Epithelial cell of proximal tubule (primary cell): ENCODE measurements around the gene ARHGAP40. TPM values are rescaled to one million over a fixed set of nuclear protein-coding genes. Genes with fewer than 3 reads are reported as not detected.
"Not testable (repeated sequence)": the region's sequence is repeated elsewhere in the genome, so short reads cannot be mapped to it uniquely, and the experiment has no call there.

Experiments
- DNase-seq: peaks from one replicate; pipeline ENCODE4 v3.0.0-alpha.2; 2011; ENCODE audit warnings: low read depth
- H3K4me3 ChIP-seq: 2 replicates; pipeline ENCODE4 v1.5.1; 2011; ENCODE audit warnings: low read depth, mild to moderate bottlenecking, low read length
- total RNA-seq: library from RNA; depleted of rRNA; stranded (reverse); fragments of >200 nt; gene quantifications from 2 replicates; pipeline ENCODE4 v1.2.3, GENCODE V29; 2015
- TF ChIP-seq, protein P1 (sequence below): conservative IDR thresholded peaks from 2 replicates; pipeline ENCODE4 v1.5.1; 2012; ENCODE audit warnings: low read depth, mild to moderate bottlenecking, low read length

The ARHGAP40 gene
- total RNA-seq, 1 donor from 2014 or later: 5.6 TPM

- no peak overlapping the region for H3K4me3 ChIP-seq
- no peak for DNase-seq
- TF ChIP-seq, protein P1, sequence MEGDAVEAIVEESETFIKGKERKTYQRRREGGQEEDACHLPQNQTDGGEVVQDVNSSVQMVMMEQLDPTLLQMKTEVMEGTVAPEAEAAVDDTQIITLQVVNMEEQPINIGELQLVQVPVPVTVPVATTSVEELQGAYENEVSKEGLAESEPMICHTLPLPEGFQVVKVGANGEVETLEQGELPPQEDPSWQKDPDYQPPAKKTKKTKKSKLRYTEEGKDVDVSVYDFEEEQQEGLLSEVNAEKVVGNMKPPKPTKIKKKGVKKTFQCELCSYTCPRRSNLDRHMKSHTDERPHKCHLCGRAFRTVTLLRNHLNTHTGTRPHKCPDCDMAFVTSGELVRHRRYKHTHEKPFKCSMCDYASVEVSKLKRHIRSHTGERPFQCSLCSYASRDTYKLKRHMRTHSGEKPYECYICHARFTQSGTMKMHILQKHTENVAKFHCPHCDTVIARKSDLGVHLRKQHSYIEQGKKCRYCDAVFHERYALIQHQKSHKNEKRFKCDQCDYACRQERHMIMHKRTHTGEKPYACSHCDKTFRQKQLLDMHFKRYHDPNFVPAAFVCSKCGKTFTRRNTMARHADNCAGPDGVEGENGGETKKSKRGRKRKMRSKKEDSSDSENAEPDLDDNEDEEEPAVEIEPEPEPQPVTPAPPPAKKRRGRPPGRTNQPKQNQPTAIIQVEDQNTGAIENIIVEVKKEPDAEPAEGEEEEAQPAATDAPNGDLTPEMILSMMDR: no peak
Observed at GRCh38 chr20:38586181-38586525, 15.5 kb upstream of the ARHGAP40 start.

- no peak overlapping the region for H3K4me3 ChIP-seq
- TF ChIP-seq, protein P1: no peak
- no peak for DNase-seq
Observed at GRCh38 chr20:38588303-38588702, 13.3 kb upstream of the ARHGAP40 start.

DNA sequence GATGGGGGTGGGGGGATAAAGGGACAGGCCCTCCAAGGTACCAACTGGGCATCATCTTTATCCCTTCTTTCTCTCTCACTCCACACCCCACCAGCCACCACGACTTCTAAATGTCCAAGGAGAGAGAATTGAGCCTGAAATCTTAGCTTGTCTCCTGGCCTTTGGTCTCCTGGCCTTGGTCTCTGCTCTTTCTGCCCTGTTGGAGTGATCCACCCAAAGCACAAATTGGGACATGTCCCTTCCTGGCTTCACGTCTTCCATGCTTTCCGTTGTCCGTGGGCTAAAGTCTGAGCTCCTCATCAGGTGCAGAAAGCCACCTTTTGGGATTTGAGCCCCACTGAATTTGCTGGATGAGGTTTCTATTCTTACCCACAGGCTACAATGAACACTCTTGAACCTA, 12.3 kb upstream of the ARHGAP40 start:
- DNase-seq: no peak
- no peak overlapping the region for H3K4me3 ChIP-seq
- TF ChIP-seq, protein P1: no peak

DNA sequence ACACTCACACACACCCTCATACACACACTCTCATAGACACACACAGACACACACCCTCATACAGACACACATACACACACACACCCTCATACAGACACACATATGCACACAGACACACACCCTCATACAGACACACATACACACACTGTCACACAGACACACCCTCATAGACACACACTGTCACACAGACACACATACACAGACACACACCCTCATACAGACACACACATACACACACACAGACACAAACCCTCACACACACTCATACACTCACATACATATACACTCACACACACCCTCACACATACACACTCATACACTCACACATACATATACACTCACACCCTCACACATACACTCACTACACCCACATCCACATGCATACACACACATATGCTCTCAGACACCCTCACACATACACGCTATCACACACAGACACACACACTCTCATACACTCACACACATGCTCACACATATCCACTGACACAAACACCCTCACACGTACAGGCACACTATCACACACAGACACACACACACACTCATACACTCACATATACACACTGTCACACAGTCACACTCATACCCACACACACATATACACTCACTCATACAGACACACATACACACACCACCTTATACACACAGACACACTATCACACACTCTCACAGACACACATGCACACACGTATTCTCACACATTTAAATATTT, 11.5 kb upstream of the ARHGAP40 start:
- TF ChIP-seq, protein P1: no peak
- no peak for DNase-seq

DNA sequence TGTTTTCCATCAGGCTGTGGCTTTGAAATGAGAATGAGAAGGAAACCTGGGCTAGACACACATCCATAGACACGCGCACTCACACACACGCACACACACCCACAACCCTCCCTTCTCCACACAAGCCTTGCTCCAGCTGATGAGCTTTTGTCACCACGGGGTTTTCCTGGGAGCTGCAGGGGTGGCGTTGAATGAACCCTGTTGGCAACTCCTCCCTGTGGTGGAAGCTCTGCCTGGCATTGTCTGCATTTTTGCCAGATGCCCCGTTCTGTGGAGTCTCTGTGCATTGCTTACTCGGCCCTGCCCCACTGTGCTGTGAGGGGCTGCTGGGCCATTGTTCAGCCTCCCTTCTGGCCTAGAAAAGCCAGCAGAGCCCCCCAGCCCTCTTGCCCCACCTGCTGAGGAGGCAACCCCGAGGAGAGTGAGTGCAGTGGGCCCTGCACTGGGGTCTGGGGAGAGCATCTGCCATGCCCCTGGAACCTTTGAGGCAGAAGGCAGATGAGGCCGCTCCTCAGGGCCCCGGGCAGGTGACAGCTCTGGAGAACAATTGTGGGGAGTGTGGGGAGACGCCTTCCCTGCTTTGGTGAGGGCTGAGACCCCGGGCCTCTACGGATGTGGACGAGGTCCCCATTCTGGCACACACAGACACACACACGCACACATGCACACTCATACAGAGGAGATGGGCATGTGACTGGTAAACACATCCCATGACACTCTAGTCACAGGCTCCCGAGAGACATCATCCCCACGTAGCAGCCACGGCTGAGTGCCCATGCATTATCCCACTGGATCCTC, 10.7 kb upstream of the ARHGAP40 start:
- no peak overlapping the region for H3K4me3 ChIP-seq
- no peak for DNase-seq

More for the DNA sequence above, 11.5 kb upstream of the ARHGAP40 start:
- no peak overlapping the region for H3K4me3 ChIP-seq

DNA sequence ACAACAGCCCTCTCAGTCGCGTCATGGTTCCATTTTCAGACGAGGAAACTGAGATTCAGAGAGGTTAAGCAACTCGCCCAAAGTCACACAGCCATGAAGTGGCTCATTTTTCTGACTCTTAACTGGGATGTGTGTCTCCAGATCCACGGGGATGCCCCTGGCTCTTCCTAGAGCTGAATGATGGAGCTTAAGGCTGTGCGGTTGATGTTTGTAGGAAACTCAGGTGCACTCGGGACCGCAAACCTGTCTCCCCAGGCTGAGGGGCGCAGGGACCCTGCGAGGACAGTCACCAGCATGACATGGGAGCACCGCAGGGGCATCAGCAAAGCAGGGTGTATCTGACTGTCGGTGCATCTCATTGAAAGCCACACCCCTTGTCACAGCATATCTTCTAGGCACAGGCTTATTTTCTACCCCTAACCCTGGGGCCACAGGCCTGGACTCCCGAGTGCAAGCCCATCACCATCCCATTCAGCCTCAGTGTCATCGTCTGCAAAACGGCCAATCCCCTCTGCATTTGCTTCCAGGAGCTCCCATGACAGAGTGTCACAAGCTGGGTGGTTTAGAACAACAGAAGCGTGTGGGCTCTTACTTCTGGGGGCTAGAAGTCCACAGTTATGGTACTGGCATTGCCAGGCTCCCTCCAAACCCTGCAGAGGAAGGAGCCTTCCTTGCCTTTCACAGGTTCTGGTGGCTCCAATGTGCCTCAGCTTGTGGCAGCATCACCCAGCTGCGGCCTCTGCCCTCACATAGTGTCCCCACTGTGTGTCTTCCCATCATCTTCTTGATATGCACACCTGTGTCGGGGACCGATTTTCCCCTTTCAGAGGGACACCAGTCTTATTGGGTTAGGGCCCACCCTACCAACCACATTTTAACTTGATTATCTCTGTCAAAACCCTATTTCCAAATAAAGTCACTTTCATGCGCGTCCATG, 9.9 kb upstream of the ARHGAP40 start:
- no peak overlapping the region for H3K4me3 ChIP-seq
- DNase-seq: no peak
- TF ChIP-seq, protein P1: no peak

More for the DNA sequence above, 10.7 kb upstream of the ARHGAP40 start:
- TF ChIP-seq, protein P1: no peak

DNA sequence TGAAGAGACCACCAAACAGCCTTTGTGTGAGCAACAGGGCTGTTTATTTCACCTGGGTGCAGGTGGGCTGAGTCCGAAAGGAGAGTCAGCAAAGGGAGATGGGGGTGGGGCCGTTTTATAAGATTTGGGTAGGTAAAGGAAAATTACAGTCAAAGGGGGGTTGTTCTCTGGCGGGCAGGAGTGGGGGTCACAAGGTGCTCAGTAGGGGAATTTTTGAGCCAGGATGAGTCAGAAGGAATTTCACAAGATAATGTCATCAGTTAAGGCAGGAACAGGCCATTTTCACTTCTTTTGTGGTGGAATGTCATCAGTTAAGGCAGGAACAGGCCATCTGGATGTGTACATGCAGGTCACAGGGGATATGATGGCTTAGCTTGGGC, 9.2 kb upstream of the ARHGAP40 start:
- H3K4me3 ChIP-seq, DNase-seq: not testable (repeated sequence)

DNA sequence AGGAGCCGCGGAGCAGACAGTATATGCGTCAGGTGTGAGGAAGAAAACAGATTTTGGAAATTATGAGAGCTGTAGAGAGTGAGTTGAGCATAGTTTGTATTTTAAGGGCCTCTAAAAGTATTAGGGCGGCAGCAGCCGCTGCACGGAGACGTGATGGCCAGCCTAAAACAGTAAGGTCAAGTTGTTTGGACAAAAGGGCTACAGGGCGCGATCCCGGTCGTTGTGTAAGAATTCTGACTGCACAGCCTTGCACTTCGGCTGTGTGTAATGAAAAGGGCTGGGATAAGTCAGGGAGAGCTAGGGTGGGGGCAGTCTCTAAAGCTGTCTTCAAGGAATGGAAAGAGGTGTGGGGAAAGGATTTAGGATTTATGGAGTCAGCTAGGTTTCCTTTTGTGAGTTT, 7.3 kb upstream of the ARHGAP40 start:
- not testable (repeated sequence) for H3K4me3 ChIP-seq, DNase-seq

GRCh38 chr20:38595886-38596285, 5.7 kb upstream of the ARHGAP40 start:
- DNase-seq, H3K4me3 ChIP-seq: not testable (repeated sequence)
